H9 (cell line): ENCODE data around the gene SARS1. TPM values are rescaled to one million over a fixed set of nuclear protein-coding genes. Genes with fewer than 3 reads are reported as not detected.

ENCODE experiments used
- DNase-seq: peaks from one replicate; pipeline ENCODE4 v3.0.0-alpha.2; 2017
- H2AFZ ChIP-seq: one replicate; pipeline ENCODE4 v1.6.1; 2013; ENCODE audit warnings: mild to moderate bottlenecking, low read length, control low read depth, moderate library complexity
- H2AK5ac ChIP-seq: 2 replicates; pipeline ENCODE4 v1.6.1; 2013; ENCODE audit warnings: low read length, control low read depth, mixed read lengths; ENCODE audit not compliant: insufficient read length
- H2BK120ac ChIP-seq: one replicate; pipeline ENCODE4 v1.6.1; 2013; ENCODE audit warnings: low read depth, mild to moderate bottlenecking, low read length, control low read depth, inconsistent platforms; ENCODE audit not compliant: poor library complexity, severe bottlenecking
- H2BK12ac ChIP-seq: 2 replicates; pipeline ENCODE4 v1.6.1; 2013; ENCODE audit warnings: low read length, control low read depth, mixed read lengths, low read depth; ENCODE audit not compliant: insufficient read length
- H2BK15ac ChIP-seq: 2 replicates; pipeline ENCODE4 v1.6.1; 2013; ENCODE audit warnings: low read depth, low read length, control low read depth
- H2BK20ac ChIP-seq: one replicate; pipeline ENCODE4 v1.6.1; 2013; ENCODE audit warnings: low read depth, mild to moderate bottlenecking, low read length, control low read depth, inconsistent platforms; ENCODE audit not compliant: poor library complexity, severe bottlenecking
- H2BK5ac ChIP-seq: 2 replicates; pipeline ENCODE4 v1.6.1; 2013; ENCODE audit warnings: low read length, control low read depth, mixed read lengths; ENCODE audit not compliant: insufficient read length
- H3K14ac ChIP-seq: 2 replicates; pipeline ENCODE4 v1.6.1; 2013; ENCODE audit warnings: low read length, control low read depth; ENCODE audit not compliant: insufficient read depth
- H3K18ac ChIP-seq: 2 replicates; pipeline ENCODE4 v1.6.1; 2013; ENCODE audit warnings: low read depth, mild to moderate bottlenecking, mixed read lengths, low read length, control low read depth; ENCODE audit not compliant: insufficient read length
- H3K23ac ChIP-seq: 2 replicates; pipeline ENCODE4 v1.6.1; 2013; ENCODE audit warnings: low read length, control low read depth, mixed read lengths, low read depth; ENCODE audit not compliant: insufficient read length
- H3K23me2 ChIP-seq: 2 replicates; pipeline ENCODE4 v1.6.1; 2013; ENCODE audit warnings: low read depth, mild to moderate bottlenecking, mixed read lengths, low read length, control low read depth; ENCODE audit not compliant: insufficient read length, poor library complexity, severe bottlenecking
- H3K27ac ChIP-seq: 2 replicates; pipeline ENCODE4 v1.5.1; 2013; ENCODE audit warnings: low read length, control low read depth, mixed read lengths, low read depth; ENCODE audit not compliant: insufficient read length
- H3K27me3 ChIP-seq: 2 replicates; pipeline ENCODE4 v1.6.1; 2013; ENCODE audit warnings: low read length, control low read depth, inconsistent platforms; ENCODE audit not compliant: insufficient read depth
- H3K4ac ChIP-seq: 2 replicates; pipeline ENCODE4 v1.6.1; 2013; ENCODE audit warnings: low read depth, mild to moderate bottlenecking, control low read depth, inconsistent platforms, low read length, moderate library complexity
- H3K4me1 ChIP-seq: 2 replicates; pipeline ENCODE4 v1.6.1; 2013; ENCODE audit warnings: low read length, control low read depth, inconsistent platforms; ENCODE audit not compliant: insufficient read depth
- H3K4me2 ChIP-seq: 2 replicates; pipeline ENCODE4 v1.6.1; 2013; ENCODE audit warnings: low read length, control low read depth, mixed read lengths; ENCODE audit not compliant: insufficient read length, insufficient read depth
- H3K56ac ChIP-seq: 2 replicates; pipeline ENCODE4 v1.6.1; 2013; ENCODE audit warnings: low read depth, mild to moderate bottlenecking, mixed read lengths, low read length, control low read depth; ENCODE audit not compliant: insufficient read length
- H3K79me1 ChIP-seq: 2 replicates; pipeline ENCODE4 v1.6.1; 2013; ENCODE audit warnings: low read depth, mild to moderate bottlenecking, moderate library complexity, low read length, control low read depth, inconsistent platforms; ENCODE audit not compliant: insufficient read depth, poor library complexity, severe bottlenecking
- H3K79me2 ChIP-seq: 2 replicates; pipeline ENCODE4 v1.6.1; 2013; ENCODE audit warnings: low read length, control low read depth, inconsistent platforms; ENCODE audit not compliant: insufficient read depth
- H3K9ac ChIP-seq: 2 replicates; pipeline ENCODE4 v1.6.1; 2013; ENCODE audit warnings: low read length, control low read depth, mixed read lengths; ENCODE audit not compliant: insufficient read length; ENCODE audit errors: extremely low read depth
- H3K9me3 ChIP-seq: one replicate; pipeline ENCODE4 v1.6.1; 2013; ENCODE audit warnings: low read depth, low read length, inconsistent platforms; ENCODE audit not compliant: control insufficient read depth
- H3T11ph ChIP-seq: one replicate; pipeline ENCODE4 v1.6.1; 2013; ENCODE audit warnings: mild to moderate bottlenecking, low read length, control low read depth, inconsistent platforms
- H4K20me1 ChIP-seq: one replicate; pipeline ENCODE4 v1.6.1; 2013; ENCODE audit not compliant: control insufficient read depth, insufficient read length, insufficient read depth
- H4K5ac ChIP-seq: 2 replicates; pipeline ENCODE4 v1.6.1; 2013; ENCODE audit warnings: low read depth, mild to moderate bottlenecking, mixed read lengths, low read length, control low read depth; ENCODE audit not compliant: insufficient read length
- H4K8ac ChIP-seq: replicated peaks from 2 replicates; pipeline ENCODE4 v1.6.1; 2013; ENCODE audit warnings: low read length, control low read depth, mixed read lengths, low read depth; ENCODE audit not compliant: insufficient read length
- H4K91ac ChIP-seq: 2 replicates; pipeline ENCODE4 v1.6.1; 2013; ENCODE audit warnings: low read depth, mild to moderate bottlenecking, moderate library complexity, mixed read lengths, low read length, control low read depth; ENCODE audit not compliant: insufficient read length
- H3K27ac Mint-ChIP-seq, 3 experiments: 2 replicates in 2 of 3; 3 replicates in 1 of 3; pipeline ENCODE4 v1.8.0; 2020 to 2021; ENCODE audit warnings: mixed read lengths in 3 of 3, mild to moderate bottlenecking in 1 of 3, moderate library complexity in 1 of 3
- H3K27me3 Mint-ChIP-seq: 2 replicates; pipeline ENCODE4 v1.8.0; 2021; ENCODE audit warnings: low read depth, mild to moderate bottlenecking, moderate library complexity, mixed read lengths
- H3K36me3 Mint-ChIP-seq, 3 experiments: 2 replicates in 2 of 3; 3 replicates in 1 of 3; pipeline ENCODE4 v1.8.0; 2020 to 2021; ENCODE audit warnings: low read depth in 3 of 3, mixed read lengths in 3 of 3; ENCODE audit not compliant: insufficient read depth in 1 of 3
- H3K4me1 Mint-ChIP-seq, 2 experiments: 2 replicates each; pipeline ENCODE4 v1.8.0; 2020; ENCODE audit warnings: mixed read lengths in 2 of 2
- H3K4me3 Mint-ChIP-seq, 2 experiments: 2 replicates in 1 of 2; 3 replicates in 1 of 2; pipeline ENCODE4 v1.8.0; 2020 to 2021; ENCODE audit warnings: mild to moderate bottlenecking in 2 of 2, mixed read lengths in 2 of 2, moderate library complexity in 1 of 2
- H3K9me3 Mint-ChIP-seq, 2 experiments: 2 replicates in 1 of 2; 3 replicates in 1 of 2; pipeline ENCODE4 v1.8.0; 2020; ENCODE audit warnings: mild to moderate bottlenecking in 2 of 2, mixed read lengths in 2 of 2, moderate library complexity in 1 of 2
- CTCF ChIP-seq: fragments of 200-600 bp; sonication (generic); conservative IDR thresholded peaks from 3 replicates; pipeline ENCODE4 v1.8.0; 2021; ENCODE audit warnings: antibody characterized with exemption, mild to moderate bottlenecking
- WGBS: extraction: QIAGEN DNeasy Blood & Tissue Kit; methylation state at CpG from one replicate; pipeline ENCODE4 v1.1.7; 2013; ENCODE audit warnings: missing lambda C conversion rate, low lambda C conversion rate, mixed read lengths; ENCODE audit not compliant: insufficient read length; ENCODE audit errors: extremely low coverage; 5-methylcytosine and 5-hydroxymethylcytosine counted together
- total RNA-seq: library from RNA; stranded (reverse); gene quantifications from 2 replicates; pipeline ENCODE4 v1.2.1, GENCODE V29; 2021

SARS1 gene
- total RNA-seq, 1 experiment from 2014 or later: 139 TPM

DNA sequence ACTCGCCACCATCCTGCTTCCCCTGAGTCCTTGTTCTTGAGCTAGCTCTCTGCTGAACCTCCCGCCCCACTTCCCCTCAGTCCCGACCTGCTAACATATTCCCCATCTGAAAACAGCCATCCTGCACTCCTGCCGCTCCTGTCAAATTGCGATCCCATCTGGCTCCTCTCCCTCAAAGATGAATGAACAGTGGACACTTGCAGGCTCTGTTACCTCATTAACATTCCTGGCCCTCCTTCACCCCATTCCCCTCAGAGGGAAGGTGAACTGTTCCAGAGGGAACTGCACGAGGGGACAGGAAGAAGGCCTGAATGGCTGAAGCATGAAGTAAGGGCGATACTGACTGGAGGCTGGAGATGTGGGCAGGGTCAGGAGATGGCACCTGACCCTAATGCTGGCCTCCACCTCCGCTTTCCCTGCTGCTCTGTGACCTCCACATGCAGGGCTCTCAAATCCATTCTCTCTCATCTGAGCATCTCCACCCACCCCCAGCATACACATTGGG is 28.2 kb downstream of the SARS1 start:
- Histone ChIP-seq H4K20me1 (no peaks in the 10 kb centered on the region), H2AFZ (no peak overlapping the region), H4K5ac (no peak overlapping the region), H4K91ac (no peak overlapping the region), H3K14ac (no peak overlapping the region), H3K9me3 (no peaks in the 10 kb centered on the region), H3K9ac (no peak overlapping the region), H2BK15ac (no peak overlapping the region), H2BK12ac (no peak overlapping the region), H4K8ac (no peak overlapping the region), H3K4me1 (peaks cover 14% of the 10 kb centered on the region; the same call in 1 of the 2 replicates), H3K23ac (no peak overlapping the region), H3K79me1 (no peaks in the 10 kb centered on the region), H3K79me2 (no peaks in the 10 kb centered on the region), H2AK5ac (no peak overlapping the region), H2BK120ac (no peak overlapping the region), H3K4ac (no peak overlapping the region), H3K27me3 (no peaks in the 10 kb centered on the region), H3K4me2 (no peak overlapping the region), H3K27ac (no peak overlapping the region), H3K56ac (no peak overlapping the region), H3K18ac (no peak overlapping the region), H2BK20ac (no peak overlapping the region), H2BK5ac (no peak overlapping the region), H3K23me2 (no peaks in the 10 kb centered on the region), H3T11ph (no peak overlapping the region)
- H3K4me1 Mint-ChIP-seq: peaks cover 59 to 64% of the 10 kb centered on the region in 2 experiments
- DNase-seq: peak; percentile 32
- H3K4me3 Mint-ChIP-seq: no peak overlapping the region
- TF ChIP-seq CTCF: no peak
- H3K27ac Mint-ChIP-seq: peak overlapping the region; percentile 2 to 62 (median 53); a peak in 4 of 7 replicates
- H3K27me3 Mint-ChIP-seq: peaks cover 13% of the 10 kb centered on the region
- no peaks in the 10 kb centered on the region; a peak in 1 of 5 replicates for H3K9me3 Mint-ChIP-seq
- no CpG with 5 or more reads among the region's 8 CpGs for WGBS
- H3K36me3 Mint-ChIP-seq: peaks cover 10 to 21% (median 19%) of the 10 kb centered on the region in 3 experiments; a peak in 6 of 7 replicates
